GM12892 (cell line): ENCODE results near the gene FGF12.

Experiments
- DNase-seq: peaks from one replicate; pipeline ENCODE4 v3.0.0; 2011; ENCODE audit not compliant: insufficient read length
- FAIRE-seq: peaks from 2 replicates; lab custom pipeline; 2011; peaks lifted over from hg19 to GRCh38; lab: Jason Lieb, UNC
- POLR2A ChIP-seq: IDR thresholded peaks from 2 replicates; pipeline ENCODE4 v1.6.1; 2011; ENCODE audit warnings: low read depth, low read length, control low read depth
- POLR2AphosphoS5 ChIP-seq: IDR thresholded peaks from 2 replicates; pipeline ENCODE4 v1.6.1; 2011; ENCODE audit warnings: low read depth, low read length, control low read depth
- TAF1 ChIP-seq: IDR thresholded peaks from 2 replicates; pipeline ENCODE4 v1.6.1; 2011; ENCODE audit warnings: low read depth, mild to moderate bottlenecking, control low read depth, low read length, borderline replicate concordance

The FGF12 gene

DNA sequence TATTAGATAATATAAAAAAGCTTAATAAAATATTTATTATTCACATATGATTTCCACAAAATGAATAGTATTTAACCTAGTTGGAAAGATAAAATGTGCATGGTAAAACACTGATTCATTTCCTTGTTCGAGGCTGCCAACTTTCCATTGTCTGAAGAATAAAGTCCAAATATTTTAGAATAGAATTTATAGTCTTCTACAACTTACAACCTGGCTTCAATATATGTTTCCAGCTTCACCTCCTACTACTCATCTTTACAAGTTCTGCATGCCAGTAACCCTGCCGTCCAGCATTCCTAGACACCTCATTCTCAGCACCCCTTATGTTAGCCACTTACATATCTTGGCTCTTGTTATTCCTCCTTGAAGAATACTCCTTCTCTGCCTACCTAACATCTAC, 244.5 kb downstream of the FGF12 start:
- DNase-seq (no peak), FAIRE-seq (no peak)
- no peak for TF ChIP-seq TAF1
- no peak for TF ChIP-seq POLR2A
- no peak for TF ChIP-seq POLR2AphosphoS5

DNA sequence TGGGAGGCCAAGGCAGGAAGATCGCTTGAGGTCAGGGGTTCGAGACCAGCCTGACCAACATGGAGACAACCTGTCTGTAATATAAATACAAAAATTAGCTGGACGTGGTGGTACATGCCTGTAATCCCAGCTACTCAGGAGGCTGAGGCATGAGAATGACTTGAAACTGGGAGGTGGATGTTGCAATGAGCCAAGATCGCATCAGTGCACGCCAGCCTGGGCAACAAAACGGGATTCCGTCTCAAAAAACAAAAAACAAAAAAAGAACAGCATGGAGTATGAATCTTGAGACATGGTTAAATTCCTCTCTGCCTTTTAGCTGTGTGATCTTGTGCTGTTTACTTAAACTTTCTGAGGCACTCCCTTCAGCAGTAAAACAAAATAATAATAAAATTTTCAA, 244.9 kb downstream of the FGF12 start:
- TF ChIP-seq TAF1: no peak
- no peak for TF ChIP-seq POLR2AphosphoS5
- no peak for TF ChIP-seq POLR2A
- FAIRE-seq: no peak

GRCh38 chr3:192481638-192482037, 245.7 kb downstream of the FGF12 start:
- FAIRE-seq (no peak), DNase-seq (no peak)
- no peak for TF ChIP-seq POLR2AphosphoS5
- no peak for TF ChIP-seq POLR2A
- TF ChIP-seq TAF1: no peak

More for the DNA sequence above, 244.9 kb downstream of the FGF12 start:
- no peak for DNase-seq

DNA sequence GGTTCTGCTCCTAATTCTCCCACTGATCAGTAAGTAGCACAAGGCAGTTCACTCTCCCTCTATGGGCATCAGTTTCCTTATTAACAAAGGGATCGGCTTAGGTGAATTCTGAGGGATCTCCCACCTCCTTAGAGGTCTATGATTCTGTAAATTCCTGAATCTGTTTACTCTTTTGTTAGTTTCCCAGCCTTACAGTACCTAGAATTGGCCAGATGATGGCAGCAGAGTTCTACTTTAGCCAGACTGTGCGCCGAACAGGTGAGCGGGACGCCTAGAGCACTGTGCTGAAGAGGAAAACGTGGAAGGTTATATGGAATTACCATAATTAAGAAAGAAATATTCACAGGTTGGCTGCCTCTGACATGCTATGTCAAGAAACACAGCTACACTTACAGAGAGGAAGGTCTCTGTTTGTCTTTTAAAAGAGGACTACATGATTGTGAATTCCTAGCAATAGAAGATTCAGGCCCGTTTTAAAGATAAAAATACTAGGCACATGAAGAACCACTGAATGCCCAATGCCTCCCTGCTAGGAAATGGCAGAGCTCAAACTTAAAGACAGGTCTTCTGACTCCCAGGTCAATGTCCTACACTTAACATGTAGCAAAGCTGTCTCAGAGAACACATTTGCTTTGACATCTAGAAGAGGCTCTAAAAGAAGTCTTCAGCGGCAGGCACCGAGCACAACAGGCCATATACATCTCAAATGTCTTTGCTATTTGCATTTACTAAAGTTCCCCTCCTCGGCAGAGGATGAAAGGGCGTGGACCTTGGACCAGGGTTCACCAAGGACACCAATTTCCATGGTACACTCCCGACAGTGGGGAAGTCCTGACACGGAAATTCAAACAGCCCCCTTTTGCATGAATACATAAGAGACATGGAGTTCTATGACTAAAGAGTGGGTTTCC, 259.9 kb downstream of the FGF12 start:
- peak; percentile 79 for FAIRE-seq
- no peak for TF ChIP-seq TAF1
- no peak for TF ChIP-seq POLR2AphosphoS5
- TF ChIP-seq POLR2A: no peak

DNA sequence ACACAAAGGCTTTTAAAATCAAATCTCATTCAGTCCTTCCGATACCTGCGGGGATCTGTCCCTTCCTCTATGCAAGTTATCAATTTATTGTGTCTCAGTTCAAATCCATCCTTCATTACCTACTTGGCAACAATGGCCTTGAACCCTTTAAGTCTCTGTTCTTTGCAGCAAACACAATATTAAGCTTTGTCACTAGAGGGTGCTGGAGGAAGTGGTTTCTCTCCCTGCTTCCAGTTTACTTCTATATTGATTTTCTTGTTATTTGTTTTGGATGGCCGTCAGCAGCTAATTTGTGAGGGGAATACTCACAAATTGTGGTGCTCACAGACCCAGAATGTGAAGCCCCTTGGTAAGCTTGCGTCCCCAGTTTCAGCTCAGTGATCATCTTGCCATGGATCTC, 278.3 kb downstream of the FGF12 start:
- DNase-seq (no peak), FAIRE-seq (no peak)
- TF ChIP-seq POLR2A: no peak

More for the DNA sequence above, 259.9 kb downstream of the FGF12 start:
- peak; percentile 4 for DNase-seq

GRCh38 chr3:192445770-192446644, 281.3 kb downstream of the FGF12 start:
- no peak for DNase-seq
- TF ChIP-seq TAF1 (no peak), POLR2A (no peak), POLR2AphosphoS5 (no peak)
- FAIRE-seq: no peak

DNA sequence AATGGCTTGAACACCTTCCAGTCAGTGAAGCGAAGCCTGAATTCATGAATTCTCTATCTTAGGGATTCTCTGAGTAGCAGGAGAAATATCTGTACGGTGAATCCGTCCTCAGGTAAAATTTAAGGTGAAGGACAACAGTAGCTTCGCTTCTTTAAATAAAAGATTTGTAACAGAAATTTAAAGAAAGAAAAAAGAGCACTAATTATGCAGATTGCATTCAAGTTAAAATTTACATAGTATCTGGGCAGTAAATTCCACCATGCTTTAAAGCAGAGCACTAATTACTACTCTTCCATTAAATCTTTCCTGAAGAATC, 282.6 kb downstream of the FGF12 start:
- TF ChIP-seq POLR2AphosphoS5 (no peak), POLR2A (no peak), TAF1 (no peak)
- FAIRE-seq: no peak
- no peak for DNase-seq

- TF ChIP-seq POLR2A (no peak), TAF1 (no peak), POLR2AphosphoS5 (no peak)
- peak; percentile 96 for FAIRE-seq
- DNase-seq: peak; percentile 17
Measured at GRCh38 chr3:192444096-192444790, 283.1 kb downstream of the FGF12 start.

GRCh38 chr3:192435241-192435640, 292.1 kb downstream of the FGF12 start:
- TF ChIP-seq POLR2A (no peak), POLR2AphosphoS5 (no peak), TAF1 (no peak)
- DNase-seq (no peak), FAIRE-seq (no peak)

- FAIRE-seq: no peak
Measured at GRCh38 chr3:192434186-192434585, 293.2 kb downstream of the FGF12 start.

DNA sequence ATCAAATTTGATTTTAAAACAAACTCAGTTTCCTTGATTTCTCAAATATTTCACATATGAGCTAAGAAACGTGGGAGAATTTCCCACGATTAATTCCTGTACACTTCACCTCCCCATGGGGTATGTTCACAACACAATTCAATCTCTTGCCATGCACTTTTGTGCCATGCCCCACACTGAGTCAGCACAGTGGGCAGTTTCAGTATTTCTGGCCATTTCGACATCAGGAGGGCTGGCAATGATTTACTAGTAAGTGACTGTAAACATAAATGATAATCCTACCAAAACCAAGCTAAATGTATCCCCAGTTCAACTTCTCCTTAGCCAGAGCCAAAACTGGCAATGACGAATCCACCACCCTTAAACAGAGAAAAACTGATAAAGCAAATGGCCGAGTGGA, 293.6 kb downstream of the FGF12 start:
- TF ChIP-seq TAF1: no peak
- TF ChIP-seq POLR2A: no peak
- TF ChIP-seq POLR2AphosphoS5: no peak
- no peak for DNase-seq
- no peak for FAIRE-seq

More at GRCh38 chr3:192434186-192434585, 293.2 kb downstream of the FGF12 start:
- DNase-seq: no peak
- TF ChIP-seq POLR2AphosphoS5 (no peak), TAF1 (no peak), POLR2A (no peak)
